LNCAP (cell line): ENCODE data around the gene P2RY6.

Experiments
- TF ChIP-seq, protein P1 (sequence below): fragments of 450-650 bp; IDR thresholded peaks from 2 replicates; pipeline ENCODE4 v1.5.1; 2017; ENCODE audit warnings: mild to moderate bottlenecking

P2RY6 gene

GRCh38 chr11:73240190-73240781 lies 31.9 kb upstream of the P2RY6 start:
- TF ChIP-seq, protein P1, sequence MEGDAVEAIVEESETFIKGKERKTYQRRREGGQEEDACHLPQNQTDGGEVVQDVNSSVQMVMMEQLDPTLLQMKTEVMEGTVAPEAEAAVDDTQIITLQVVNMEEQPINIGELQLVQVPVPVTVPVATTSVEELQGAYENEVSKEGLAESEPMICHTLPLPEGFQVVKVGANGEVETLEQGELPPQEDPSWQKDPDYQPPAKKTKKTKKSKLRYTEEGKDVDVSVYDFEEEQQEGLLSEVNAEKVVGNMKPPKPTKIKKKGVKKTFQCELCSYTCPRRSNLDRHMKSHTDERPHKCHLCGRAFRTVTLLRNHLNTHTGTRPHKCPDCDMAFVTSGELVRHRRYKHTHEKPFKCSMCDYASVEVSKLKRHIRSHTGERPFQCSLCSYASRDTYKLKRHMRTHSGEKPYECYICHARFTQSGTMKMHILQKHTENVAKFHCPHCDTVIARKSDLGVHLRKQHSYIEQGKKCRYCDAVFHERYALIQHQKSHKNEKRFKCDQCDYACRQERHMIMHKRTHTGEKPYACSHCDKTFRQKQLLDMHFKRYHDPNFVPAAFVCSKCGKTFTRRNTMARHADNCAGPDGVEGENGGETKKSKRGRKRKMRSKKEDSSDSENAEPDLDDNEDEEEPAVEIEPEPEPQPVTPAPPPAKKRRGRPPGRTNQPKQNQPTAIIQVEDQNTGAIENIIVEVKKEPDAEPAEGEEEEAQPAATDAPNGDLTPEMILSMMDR = no peak

DNA sequence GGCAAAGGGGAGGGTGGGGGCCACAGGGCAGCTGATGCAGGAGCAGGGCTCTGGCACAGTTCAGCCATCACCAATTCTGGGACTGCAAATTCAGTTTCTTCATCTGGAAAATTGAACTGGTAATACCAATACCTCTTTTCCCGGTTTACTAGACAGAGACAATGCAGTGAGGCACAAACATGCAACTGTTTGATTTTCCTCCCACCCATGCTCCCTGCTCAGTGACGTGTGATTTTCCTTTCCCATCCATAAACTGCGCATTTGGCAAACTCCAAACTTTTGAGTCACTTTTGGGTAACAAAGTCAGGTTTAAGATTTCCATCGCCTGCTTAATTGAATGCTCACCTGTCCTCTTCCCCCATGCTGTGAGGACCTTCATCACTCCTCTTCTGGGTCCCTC lies 30.8 kb upstream of the P2RY6 start:
- TF ChIP-seq, protein P1 = no peak

- TF ChIP-seq, protein P1 = peak; percentile 98
Measured at GRCh38 chr11:73242251-73243092, 29.7 kb upstream of the P2RY6 start.

DNA sequence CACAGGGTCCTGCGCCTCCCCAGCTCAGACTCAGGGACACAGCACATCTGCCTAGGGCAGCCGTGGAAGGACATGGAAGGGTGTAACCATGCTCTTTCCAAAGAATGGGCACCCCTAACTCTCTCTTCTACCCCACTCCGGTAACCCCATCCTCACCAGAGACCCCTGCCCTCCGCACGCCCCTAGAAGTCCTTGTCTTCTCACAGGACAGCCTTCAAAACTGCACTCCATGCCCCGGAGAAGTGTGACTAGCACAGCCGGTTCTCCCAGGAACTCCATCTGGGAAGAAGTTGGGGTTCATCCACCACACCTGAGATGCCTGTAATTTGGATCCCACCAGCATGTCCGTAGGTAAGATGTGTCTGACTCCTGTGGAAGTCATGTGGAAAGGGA lies 29.0 kb upstream of the P2RY6 start:
- TF ChIP-seq, protein P1 = no peak

GRCh38 chr11:73244589-73245240 lies 27.4 kb upstream of the P2RY6 start:
- TF ChIP-seq, protein P1 = no peak

GRCh38 chr11:73245461-73245860 lies 26.7 kb upstream of the P2RY6 start:
- TF ChIP-seq, protein P1 = no peak

DNA sequence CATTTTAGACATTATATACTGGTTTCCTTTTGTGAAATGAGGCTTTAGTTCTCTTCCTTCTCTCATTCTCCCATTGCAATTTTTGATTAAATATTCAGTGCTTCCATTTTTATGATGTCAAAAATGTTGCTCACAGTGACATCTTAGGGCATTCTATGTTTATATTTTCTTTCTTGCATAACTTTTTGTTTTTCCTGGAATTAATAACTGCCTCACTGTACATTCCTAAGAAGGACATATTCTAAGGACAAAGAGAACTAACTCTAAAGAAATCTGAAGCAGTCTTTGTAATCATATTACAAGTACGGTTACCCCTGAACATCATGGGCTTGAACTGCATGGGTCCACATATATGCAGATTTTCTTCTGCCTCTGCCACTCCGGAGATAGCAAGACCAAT lies 25.8 kb upstream of the P2RY6 start:
- TF ChIP-seq, protein P1 = no peak
